A549 (cell line): ENCODE measurements around the gene KCNE4.

Experiments
- HDAC2 ChIP-seq: fragments of 200-600 bp; sonication (generic); IDR thresholded peaks from 2 replicates; pipeline ENCODE4 v1.6.1; 2016
- HOXA7 ChIP-seq: fragments of 250-450 bp; sonication (Bioruptor Pico); IDR thresholded peaks from 2 replicates; pipeline ENCODE4 v1.5.0; 2020; ENCODE audit warnings: mild to moderate bottlenecking, moderate library complexity
- NFE2L2 ChIP-seq: fragments of 150-350 bp; conservative IDR thresholded peaks from 2 replicates; pipeline ENCODE4 v1.6.1; 2014; ENCODE audit warnings: low read length
- POLR2A ChIP-seq: IDR thresholded peaks from 2 replicates; pipeline ENCODE4 v1.6.1; 2012; ENCODE audit warnings: mild to moderate bottlenecking, low read length
- TF ChIP-seq, protein P1 (sequence below): fragments of >200 bp; sonication (Bioruptor Twin); formaldehyde crosslinking; IDR thresholded peaks from 3 replicates; pipeline ENCODE4 v1.5.1; 2016

DNA sequence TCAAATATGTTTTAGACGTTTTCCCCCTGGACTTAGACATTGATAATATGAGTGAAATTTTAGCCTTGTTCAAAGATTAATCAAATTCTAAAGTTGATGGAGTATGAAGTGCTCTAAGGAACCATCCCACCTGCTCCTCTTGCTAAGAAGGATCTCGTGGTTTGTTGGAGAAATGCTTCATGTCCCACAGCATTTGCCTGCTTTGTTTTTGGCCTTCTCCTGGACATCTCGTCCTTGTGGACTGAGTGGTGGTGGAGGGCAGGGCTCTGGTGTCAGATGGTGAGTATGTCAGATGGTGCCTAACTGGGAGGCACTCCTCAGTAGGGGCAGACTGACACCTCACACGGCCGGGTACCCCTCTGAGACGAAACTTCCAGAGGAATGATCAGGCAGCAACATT, 39.7 kb upstream of the KCNE4 start:
- TF ChIP-seq NFE2L2 (no peak), POLR2A (no peak), HDAC2 (no peak), HOXA7 (CRISPR knock-in tag) (no peak)
- TF ChIP-seq, protein P1, sequence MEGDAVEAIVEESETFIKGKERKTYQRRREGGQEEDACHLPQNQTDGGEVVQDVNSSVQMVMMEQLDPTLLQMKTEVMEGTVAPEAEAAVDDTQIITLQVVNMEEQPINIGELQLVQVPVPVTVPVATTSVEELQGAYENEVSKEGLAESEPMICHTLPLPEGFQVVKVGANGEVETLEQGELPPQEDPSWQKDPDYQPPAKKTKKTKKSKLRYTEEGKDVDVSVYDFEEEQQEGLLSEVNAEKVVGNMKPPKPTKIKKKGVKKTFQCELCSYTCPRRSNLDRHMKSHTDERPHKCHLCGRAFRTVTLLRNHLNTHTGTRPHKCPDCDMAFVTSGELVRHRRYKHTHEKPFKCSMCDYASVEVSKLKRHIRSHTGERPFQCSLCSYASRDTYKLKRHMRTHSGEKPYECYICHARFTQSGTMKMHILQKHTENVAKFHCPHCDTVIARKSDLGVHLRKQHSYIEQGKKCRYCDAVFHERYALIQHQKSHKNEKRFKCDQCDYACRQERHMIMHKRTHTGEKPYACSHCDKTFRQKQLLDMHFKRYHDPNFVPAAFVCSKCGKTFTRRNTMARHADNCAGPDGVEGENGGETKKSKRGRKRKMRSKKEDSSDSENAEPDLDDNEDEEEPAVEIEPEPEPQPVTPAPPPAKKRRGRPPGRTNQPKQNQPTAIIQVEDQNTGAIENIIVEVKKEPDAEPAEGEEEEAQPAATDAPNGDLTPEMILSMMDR = no peak
